GM19035 (cell line): ENCODE measurements around the gene INKA1.
"Not testable (repeated sequence)": the region's sequence is repeated elsewhere in the genome, so short reads cannot be mapped to it uniquely, and the experiment has no call there.

ENCODE experiments used
- ATAC-seq: cut with Tn5 transposase; IDR thresholded peaks from one replicate; pipeline ENCODE4 v1.9.1; 2021; ENCODE audit not compliant: unreplicated experiment

Gene INKA1

GRCh38 chr3:49802719-49803464, at the start of gene INKA1:
Gene INKA1 (plus strand): TSS chr3:49803261. CDS start chr3:49803393, 132 bp downstream.
- peak; percentile 76 for ATAC-seq

- no peak for ATAC-seq
Observed at GRCh38 chr3:49754536-49754935, 48.5 kb upstream of the INKA1 start.

DNA sequence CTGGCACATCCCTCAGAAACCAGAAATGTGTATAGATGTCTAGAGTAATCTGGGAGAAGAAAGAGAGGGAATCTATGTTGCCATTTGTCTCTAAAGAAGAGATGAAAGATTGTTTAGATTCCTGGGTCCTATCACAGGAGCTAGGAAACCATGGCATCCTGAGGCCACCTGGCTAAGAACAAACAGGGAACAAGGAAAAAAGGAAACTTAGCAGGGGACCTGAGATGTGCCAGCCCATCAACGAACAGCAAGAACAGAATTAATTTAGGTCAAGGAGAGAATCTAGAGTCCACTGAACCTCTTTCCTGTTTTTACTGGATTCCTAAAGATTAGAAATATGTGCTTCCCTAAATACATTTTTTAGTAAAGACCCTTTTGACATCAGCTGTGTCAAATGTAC, 47.0 kb upstream of the INKA1 start:
- ATAC-seq = no peak

DNA sequence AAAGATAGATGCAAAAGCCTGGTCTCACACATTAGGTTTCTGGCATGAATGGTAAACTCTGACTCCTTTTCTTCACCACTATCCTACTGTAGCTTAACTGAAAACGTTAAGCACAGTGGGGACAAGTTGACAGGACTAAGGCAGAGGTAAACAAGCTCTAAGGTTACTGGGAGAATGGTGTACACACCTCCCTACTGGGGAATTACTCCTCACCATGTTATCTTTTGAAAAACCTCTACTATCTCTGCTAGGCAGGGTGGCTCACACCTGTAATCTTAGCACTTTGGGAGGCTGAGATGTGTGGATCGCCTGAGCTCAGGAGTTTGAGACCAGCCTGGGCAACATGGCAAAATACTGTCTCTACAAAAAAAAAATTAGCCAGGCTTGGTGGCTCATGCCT, 45.9 kb upstream of the INKA1 start:
- no peak for ATAC-seq

DNA sequence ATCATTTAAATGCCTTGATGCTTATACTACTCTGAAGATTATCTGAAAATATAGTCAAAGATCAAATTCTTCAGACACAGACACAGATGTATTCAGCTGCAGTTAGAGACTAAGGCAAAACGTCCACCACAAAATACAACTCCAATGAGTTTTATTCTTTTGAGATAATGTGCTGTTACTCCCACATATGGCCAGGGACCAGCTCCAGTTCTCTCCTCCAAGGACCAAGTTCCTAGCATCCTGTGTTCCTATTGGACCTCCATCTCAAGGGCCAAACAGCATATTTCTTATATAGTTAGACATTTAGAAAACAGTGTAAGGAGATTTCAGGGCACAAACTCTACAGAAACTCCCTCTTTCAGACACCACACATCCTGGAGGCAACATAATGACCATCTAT, 43.8 kb upstream of the INKA1 start:
- ATAC-seq = no peak

GRCh38 chr3:49761661-49762060, 41.4 kb upstream of the INKA1 start:
- ATAC-seq = no peak

DNA sequence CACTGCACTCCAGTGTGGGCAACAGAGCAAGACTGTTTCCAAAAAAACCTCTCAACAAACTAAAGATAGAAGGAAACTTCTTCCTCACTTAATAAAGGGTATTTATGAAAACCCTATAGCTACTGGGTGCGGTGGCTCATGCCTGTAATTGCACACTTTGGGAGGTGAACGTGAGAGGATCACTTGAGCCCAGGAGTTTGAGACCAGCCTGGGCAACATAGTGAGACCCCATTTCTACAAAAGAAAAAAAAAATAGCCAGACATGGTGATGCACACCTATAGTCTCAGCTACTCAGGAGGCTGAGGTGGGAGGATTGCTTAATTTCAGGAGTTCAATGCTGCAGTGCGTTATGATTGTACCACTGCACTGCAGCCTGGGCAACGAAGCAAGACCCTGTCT, 39.1 kb upstream of the INKA1 start:
- no peak for ATAC-seq

DNA sequence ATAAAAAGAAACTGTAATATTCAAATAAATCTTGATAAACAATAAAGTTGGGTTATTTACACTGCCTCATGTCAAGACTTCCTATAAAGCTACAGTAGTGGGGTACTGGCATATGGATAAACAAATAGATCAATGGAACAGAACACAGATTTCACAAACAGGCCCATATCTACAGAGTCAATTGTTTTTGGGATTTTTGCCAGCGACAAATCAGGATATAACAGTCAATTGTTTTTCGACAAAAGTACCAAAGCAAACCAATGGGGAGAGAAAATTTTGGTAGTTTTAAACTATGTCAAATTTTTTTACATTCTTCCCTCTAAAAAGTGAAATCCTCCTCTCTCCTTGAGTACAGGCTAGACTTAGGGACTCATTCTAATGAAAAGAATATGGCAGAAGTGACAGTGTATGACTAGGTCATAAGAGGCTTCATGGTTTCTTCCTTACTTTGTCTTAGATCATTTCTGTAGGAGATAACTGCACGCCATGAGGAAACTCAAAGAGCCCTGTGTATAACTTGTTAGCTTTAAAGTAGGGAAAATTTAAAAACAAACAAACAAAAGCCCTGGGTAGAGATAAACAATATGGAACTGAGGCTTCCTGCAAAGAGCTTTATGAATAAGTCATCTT, 33.7 kb upstream of the INKA1 start:
- ATAC-seq = no peak

DNA sequence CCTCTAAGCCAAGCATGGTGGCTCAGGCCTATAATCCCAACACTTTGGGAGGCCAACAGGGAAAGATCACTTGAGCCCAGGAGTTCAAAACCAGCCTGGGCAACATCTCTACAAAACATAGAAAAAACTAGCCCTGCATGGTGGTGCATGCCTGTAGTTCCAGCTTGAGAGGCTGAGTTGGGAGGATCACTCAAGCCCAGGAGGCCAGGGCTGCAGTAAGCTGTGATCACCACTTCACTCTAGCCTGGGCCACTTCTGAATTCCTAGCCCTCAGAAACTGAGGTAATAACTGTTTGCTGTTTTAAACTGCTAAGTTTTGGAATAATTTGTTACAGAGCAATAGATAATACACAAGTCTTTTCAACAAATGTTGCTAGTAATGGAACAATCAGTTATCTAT, 33.1 kb upstream of the INKA1 start:
- ATAC-seq = no peak

- ATAC-seq = no peak
Observed at GRCh38 chr3:49771340-49771938, 31.6 kb upstream of the INKA1 start.

DNA sequence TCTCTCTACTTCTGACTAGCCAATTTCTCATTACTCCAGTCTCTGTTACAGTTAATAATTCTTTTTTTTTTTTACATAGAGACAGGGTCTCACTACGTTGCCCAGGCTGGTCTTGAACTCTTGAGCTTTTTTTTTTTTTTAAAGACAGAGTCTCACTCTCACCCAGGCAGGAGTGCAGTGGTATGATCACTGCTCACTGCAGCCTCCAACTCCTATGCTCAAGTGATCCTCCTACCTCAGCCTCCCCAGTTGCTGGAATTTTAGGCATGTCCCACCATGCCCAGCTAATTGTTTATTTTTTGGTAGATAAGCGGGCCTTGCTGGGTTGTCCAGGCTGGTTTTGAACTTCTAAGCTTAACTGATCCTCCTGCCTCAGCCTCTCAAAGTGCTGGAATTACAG, 30.4 kb upstream of the INKA1 start:
- no peak for ATAC-seq

DNA sequence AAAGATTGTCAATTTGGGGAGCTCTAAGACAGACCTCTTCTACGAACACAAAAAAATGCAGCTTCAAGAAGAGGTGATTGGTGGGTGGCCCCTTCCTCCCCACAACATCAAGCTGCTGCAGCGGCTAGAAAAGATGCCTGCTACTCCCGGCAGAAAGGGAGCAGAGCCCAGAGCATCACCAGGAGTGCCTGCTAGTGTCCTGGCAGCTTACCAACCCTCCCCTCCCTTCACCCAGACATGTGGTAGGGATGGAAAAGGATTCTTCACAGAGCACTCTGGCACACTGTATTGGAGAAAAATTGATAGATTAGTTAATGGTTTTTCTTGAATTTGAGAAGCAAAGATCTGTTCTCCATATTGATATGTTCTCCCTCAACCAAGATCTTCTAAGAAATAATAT, 27.5 kb upstream of the INKA1 start:
- ATAC-seq = no peak

DNA sequence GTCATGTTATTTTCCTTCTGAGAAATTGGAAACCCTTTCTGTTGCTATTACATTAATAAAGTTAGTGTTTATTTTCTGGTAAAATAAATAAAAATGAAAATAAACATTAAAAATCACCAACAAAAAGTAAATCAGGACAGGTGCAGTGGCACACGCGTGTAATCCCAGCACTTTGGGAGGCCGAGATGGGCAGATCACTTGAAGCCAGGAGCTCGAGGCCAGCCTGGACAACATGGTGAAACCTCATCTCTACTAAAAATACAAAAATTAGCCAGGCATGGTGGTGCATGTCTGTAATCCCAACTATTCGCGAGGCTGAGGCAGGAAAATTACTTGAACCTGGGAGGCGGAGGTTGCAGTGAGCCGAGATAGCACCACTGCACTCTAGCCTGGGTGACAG, 27.0 kb upstream of the INKA1 start:
- ATAC-seq = not testable (repeated sequence)

DNA sequence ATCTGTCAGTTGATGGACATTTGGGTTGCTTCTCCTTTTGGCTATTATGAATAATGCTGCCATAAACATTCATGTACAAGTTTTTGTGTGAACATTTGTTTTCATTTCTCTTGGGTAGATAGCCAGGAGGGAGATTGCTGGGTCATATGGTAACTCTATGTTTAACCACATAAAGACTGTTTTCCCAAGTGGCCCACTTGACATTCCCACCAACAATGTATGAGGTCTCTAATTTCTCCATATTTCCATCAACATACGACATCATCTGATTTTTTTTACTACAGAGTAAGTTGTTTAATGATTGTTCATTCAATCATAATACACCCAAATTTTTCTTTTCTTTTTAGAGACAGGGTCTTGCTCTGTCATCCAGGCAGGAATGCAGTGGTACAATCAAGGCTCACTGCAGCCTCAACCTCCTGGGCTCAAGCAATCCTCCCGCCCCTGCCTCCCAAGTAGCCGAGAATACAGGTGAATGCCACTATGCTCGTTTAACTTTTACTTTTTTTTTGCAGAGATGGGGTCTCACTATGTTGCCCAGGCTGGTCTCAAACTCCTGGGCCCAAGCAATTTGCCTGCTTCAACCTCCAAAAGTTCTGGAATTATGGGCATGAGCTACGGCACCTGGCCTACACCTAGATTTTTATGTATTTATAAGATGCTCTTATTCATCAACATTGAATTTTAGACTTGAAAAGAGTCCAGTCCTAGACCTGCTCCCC, 23.5 kb upstream of the INKA1 start:
- no peak for ATAC-seq

- ATAC-seq = no peak
Observed at GRCh38 chr3:49780080-49780974, 22.7 kb upstream of the INKA1 start.

DNA sequence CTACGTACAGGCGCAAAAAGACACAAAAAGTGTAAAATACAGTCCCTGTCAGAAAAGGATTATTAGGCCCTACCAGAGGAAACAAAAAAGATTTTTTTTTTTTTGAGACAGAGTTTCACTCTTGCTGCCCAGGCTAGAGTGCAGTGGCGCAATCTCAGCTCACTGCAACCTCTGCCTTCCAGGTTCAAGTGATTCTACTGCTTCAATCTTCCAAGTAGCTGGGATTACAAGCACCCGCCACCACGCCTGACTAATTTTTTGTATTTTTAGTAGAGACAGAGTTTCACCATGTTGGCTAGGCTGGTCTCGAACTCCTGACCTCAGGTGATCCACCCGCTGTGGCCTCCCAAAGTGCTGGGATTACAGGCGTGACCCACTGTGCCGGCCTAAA, 22.1 kb upstream of the INKA1 start:
- not testable (repeated sequence) for ATAC-seq

- ATAC-seq = no peak
Observed at GRCh38 chr3:49781415-49782199, 21.5 kb upstream of the INKA1 start.

DNA sequence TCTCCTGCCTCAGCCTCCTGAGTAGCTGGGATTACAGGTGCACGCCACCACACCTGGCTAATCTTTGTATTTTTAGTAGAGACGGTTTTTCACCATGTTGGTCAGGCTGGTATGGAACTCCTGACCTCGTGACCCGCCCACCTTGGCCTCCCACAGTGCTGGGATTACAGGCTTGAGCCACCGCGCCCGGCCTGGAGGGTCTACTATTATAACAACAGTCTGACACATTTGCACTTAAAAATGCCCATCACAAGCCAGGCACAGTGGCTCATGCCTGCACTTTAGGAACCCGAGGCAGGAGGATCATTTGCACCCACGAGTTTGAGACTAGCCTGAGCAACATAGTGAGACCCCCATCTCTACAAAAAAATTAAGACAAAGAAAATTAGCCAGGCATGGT, 20.8 kb upstream of the INKA1 start:
- ATAC-seq = not testable (repeated sequence)

DNA sequence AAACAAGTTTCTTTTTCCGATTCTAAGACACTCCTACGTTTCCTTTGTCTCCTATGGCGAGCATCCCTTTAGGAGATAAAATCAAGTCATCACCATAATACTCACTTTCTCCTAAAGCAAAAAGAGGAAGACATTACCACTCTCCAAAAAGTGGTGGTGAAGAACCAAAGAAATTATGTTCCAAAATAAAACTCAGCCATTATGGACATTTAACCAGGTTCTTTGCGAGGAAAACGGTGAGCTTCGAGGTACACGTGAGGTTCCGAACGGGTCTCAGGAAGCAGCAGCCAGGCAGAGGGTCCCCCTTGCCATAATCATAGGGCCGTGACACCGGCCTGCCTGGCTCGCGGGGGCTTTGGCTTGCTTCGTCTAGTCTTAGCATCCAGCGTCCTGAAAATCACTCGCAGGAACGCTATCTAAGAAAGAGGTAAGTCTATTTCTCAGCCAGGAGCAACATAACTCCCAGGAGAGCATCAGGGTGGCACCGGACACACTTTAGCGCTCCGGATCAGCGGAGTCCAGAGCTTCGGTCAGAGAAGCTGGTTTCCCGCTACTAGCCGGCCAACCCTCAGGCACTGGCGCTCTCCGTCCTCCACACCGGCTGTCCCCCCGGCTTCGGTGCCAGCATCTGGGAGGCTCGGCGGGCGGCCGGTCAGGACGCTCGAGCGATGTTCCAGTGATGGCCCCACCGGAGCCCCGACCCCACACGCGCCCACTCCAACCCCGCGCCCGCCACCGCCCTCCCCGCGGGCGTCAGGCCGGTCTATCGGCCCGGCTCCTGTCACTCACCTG, 17.3 kb upstream of the INKA1 start:
- ATAC-seq = peak; percentile 40
